Neural progenitor cell (in vitro differentiated cells): ENCODE measurements around the gene SH3GL1.

Experiments used
- EZH2 ChIP-seq: fragments of 200-600 bp; sonication (generic); IDR thresholded peaks from 2 replicates; pipeline ENCODE4 v1.6.1; 2017; ENCODE audit warnings: antibody characterized with exemption, mild to moderate bottlenecking, moderate library complexity
- TF ChIP-seq, protein P1 (sequence below): fragments of 200-600 bp; sonication (generic); IDR thresholded peaks from 2 replicates; pipeline ENCODE4 v1.5.1; 2017; ENCODE audit warnings: antibody characterized with exemption, mild to moderate bottlenecking

DNA sequence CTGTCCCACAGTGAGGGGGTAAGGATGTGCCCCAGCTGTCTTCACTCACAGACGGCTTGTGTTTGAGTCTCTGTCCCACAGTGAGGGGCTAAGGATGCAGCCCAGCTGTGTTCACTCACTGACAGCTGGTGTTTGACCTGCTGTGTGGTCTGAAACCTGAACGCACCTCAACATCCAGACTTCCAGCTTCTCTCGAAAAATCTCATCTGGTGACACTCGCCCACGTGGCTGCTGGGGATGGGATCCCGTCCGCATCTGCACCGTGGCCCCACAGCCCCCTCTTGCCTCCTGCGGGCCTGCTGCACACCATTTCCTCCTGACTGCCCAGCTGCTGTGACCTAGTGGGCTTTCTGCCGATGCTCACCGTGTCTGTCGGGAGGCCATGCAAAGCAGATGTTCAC is 29.4 kb upstream of the SH3GL1 start:
- TF ChIP-seq, protein P1, sequence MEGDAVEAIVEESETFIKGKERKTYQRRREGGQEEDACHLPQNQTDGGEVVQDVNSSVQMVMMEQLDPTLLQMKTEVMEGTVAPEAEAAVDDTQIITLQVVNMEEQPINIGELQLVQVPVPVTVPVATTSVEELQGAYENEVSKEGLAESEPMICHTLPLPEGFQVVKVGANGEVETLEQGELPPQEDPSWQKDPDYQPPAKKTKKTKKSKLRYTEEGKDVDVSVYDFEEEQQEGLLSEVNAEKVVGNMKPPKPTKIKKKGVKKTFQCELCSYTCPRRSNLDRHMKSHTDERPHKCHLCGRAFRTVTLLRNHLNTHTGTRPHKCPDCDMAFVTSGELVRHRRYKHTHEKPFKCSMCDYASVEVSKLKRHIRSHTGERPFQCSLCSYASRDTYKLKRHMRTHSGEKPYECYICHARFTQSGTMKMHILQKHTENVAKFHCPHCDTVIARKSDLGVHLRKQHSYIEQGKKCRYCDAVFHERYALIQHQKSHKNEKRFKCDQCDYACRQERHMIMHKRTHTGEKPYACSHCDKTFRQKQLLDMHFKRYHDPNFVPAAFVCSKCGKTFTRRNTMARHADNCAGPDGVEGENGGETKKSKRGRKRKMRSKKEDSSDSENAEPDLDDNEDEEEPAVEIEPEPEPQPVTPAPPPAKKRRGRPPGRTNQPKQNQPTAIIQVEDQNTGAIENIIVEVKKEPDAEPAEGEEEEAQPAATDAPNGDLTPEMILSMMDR = no peak
- no peak for TF ChIP-seq EZH2
